GM18499 (cell line): ENCODE data around the gene SMTN.
"Not testable (repeated sequence)": the region's sequence is repeated elsewhere in the genome, so short reads cannot be mapped to it uniquely, and the experiment has no call there.

Source experiments
- ATAC-seq: cut with Tn5 transposase; IDR thresholded peaks from one replicate; pipeline ENCODE4 v1.9.1; 2021; ENCODE audit warnings: moderate number of reproducible peaks; ENCODE audit not compliant: insufficient read depth, unreplicated experiment

The SMTN gene

GRCh38 chr22:31102441-31103081 lies 21.4 kb downstream of the SMTN start:
- no peak for ATAC-seq

GRCh38 chr22:31103111-31103510 lies 22.0 kb downstream of the SMTN start:
- no peak for ATAC-seq

GRCh38 chr22:31103899-31104694 lies 23.0 kb downstream of the SMTN start:
- no peak for ATAC-seq

GRCh38 chr22:31104869-31105268 lies 23.8 kb downstream of the SMTN start:
- no peak for ATAC-seq

GRCh38 chr22:31105282-31105929 lies 24.3 kb downstream of the SMTN start:
- no peak for ATAC-seq

GRCh38 chr22:31106001-31106571 lies 25.0 kb downstream of the SMTN start:
- no peak for ATAC-seq

- ATAC-seq = no peak
These were observed 25.6 kb downstream of the SMTN start for GRCh38 chr22:31106731-31107177.

GRCh38 chr22:31107178-31107893 lies 26.2 kb downstream of the SMTN start, which contains the start of gene SELENOM:
TSS of gene SELENOM (minus strand) at chr22:31107568. CDS start at chr22:31107505, 63 bp downstream.
- no peak for ATAC-seq

GRCh38 chr22:31107894-31108218 lies 26.7 kb downstream of the SMTN start:
- ATAC-seq = no peak

- not testable (repeated sequence) for ATAC-seq
These were observed 31.5 kb downstream of the SMTN start for GRCh38 chr22:31112547-31113091.

GRCh38 chr22:31118046-31118820 lies 37.1 kb downstream of the SMTN start:
- ATAC-seq = no peak

- ATAC-seq = no peak
These were observed 38.1 kb downstream of the SMTN start for GRCh38 chr22:31119026-31119717.

- no peak for ATAC-seq
These were observed 39.1 kb downstream of the SMTN start for GRCh38 chr22:31120230-31120629.

- ATAC-seq = no peak
These were observed 39.5 kb downstream of the SMTN start for GRCh38 chr22:31120642-31121041.

- no peak for ATAC-seq
These were observed 40.3 kb downstream of the SMTN start for GRCh38 chr22:31121403-31121802.

GRCh38 chr22:31122196-31122531 lies 41.0 kb downstream of the SMTN start:
- ATAC-seq = no peak

- no peak for ATAC-seq
These were observed 41.6 kb downstream of the SMTN start, which contains the start of gene INPP5J for GRCh38 chr22:31122532-31123291. TSS of gene INPP5J (plus strand) at chr22:31122966. CDS start at chr22:31123015, 49 bp downstream.

- no peak for ATAC-seq
These were observed 42.1 kb downstream of the SMTN start for GRCh38 chr22:31123292-31123602.
